ENCODE measurements around the gene MRPL3.
"Not testable (repeated sequence)": the region's sequence is repeated elsewhere in the genome, so short reads cannot be mapped to it uniquely, and the experiment has no call there.

Gene MRPL3

DNA sequence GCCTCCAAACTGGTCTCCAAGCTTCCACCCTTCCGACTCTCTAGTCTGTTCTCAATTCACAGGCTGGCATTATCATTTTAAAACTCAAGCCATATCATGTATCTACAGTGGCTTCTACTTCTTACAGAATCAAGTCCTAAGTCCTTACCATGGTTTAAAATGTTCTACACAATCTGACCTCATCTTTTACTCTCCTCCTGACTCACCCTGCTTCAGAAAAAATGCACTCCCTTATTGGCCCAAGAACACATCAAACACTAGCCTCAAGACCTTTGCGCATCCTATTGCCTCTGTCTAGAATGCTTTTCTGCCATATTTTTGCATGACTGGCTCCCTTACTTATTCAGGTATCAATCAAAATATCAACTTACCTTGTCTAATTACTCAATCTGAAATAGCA is 11.0 kb downstream of the MRPL3 start:
- peaks cover 25% of the 10 kb centered on the region for H3K79me2 ChIP-seq (ENCODE audit: insufficient read depth, low read length)
- TF ChIP-seq, protein P1, sequence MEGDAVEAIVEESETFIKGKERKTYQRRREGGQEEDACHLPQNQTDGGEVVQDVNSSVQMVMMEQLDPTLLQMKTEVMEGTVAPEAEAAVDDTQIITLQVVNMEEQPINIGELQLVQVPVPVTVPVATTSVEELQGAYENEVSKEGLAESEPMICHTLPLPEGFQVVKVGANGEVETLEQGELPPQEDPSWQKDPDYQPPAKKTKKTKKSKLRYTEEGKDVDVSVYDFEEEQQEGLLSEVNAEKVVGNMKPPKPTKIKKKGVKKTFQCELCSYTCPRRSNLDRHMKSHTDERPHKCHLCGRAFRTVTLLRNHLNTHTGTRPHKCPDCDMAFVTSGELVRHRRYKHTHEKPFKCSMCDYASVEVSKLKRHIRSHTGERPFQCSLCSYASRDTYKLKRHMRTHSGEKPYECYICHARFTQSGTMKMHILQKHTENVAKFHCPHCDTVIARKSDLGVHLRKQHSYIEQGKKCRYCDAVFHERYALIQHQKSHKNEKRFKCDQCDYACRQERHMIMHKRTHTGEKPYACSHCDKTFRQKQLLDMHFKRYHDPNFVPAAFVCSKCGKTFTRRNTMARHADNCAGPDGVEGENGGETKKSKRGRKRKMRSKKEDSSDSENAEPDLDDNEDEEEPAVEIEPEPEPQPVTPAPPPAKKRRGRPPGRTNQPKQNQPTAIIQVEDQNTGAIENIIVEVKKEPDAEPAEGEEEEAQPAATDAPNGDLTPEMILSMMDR (conservative IDR thresholded peaks at IDR 0.05; ENCODE audit: low read length) = no peak
- no peak for TF ChIP-seq EZH2phosphoT487 (IDR thresholded peaks at IDR 0.05; ENCODE audit: borderline replicate concordance)
- peaks cover 20% of the 10 kb centered on the region for H3K4me1 ChIP-seq (ENCODE audit: insufficient read depth, low read length, poor library complexity, severe bottlenecking)
- H3K4me3 ChIP-seq (ENCODE audit: low read length, poor library complexity, severe bottlenecking) = no peak overlapping the region
- H3K9ac ChIP-seq (ENCODE audit: low read depth, low read length, poor library complexity, severe bottlenecking) = no peak overlapping the region
- H3K9me2 ChIP-seq (replicated peaks; ENCODE audit: low read depth, low read length) = no peaks in the 10 kb centered on the region
- no peaks in the 10 kb centered on the region for H3K9me3 ChIP-seq (ENCODE audit: insufficient read depth, low read depth, low read length)
- peaks cover 60% of the 10 kb centered on the region for H3K36me3 ChIP-seq (ENCODE audit: insufficient read depth, low read length)
- peaks cover 38% of the 10 kb centered on the region for H4K20me1 ChIP-seq (ENCODE audit: insufficient read depth, low read length, poor library complexity, severe bottlenecking)
- H3K4me2 ChIP-seq (ENCODE audit: low read depth, low read length, poor library complexity, severe bottlenecking) = peak overlapping the region; percentile 21
- H3K27me3 ChIP-seq (ENCODE audit: insufficient read depth, low read length, poor library complexity, severe bottlenecking) = no peaks in the 10 kb centered on the region
- H2AFZ ChIP-seq (ENCODE audit: low read length) = no peak overlapping the region
- 0 out of 2 replicates have a peak, but pooled peaks cover 2% of the 10 kb centered on the region for H3F3A ChIP-seq (ENCODE audit: low read depth)

- Histone ChIP-seq H4K20me1 (ENCODE audit: insufficient read depth, low read length, poor library complexity, severe bottlenecking) (peaks cover 31% of the 10 kb centered on the region), H3K27me3 (ENCODE audit: insufficient read depth, low read length, poor library complexity, severe bottlenecking) (no peaks in the 10 kb centered on the region), H3F3A (ENCODE audit: low read depth) (0 out of 2 replicates have a peak, but pooled peaks cover 2% of the 10 kb centered on the region), H3K9me3 (ENCODE audit: insufficient read depth, low read depth, low read length) (no peaks in the 10 kb centered on the region), H3K4me1 (ENCODE audit: insufficient read depth, low read length, poor library complexity, severe bottlenecking) (peaks cover 15% of the 10 kb centered on the region), H3K9me2 (replicated peaks; ENCODE audit: low read depth, low read length) (no peaks in the 10 kb centered on the region), H3K4me3 (ENCODE audit: low read length, poor library complexity, severe bottlenecking) (no peak overlapping the region), H3K9ac (ENCODE audit: low read depth, low read length, poor library complexity, severe bottlenecking) (no peak overlapping the region), H3K4me2 (ENCODE audit: low read depth, low read length, poor library complexity, severe bottlenecking) (peak overlapping the region; percentile 21), H2AFZ (ENCODE audit: low read length) (no peak overlapping the region), H3K79me2 (ENCODE audit: insufficient read depth, low read length) (peaks cover 21% of the 10 kb centered on the region), H3K36me3 (ENCODE audit: insufficient read depth, low read length) (peaks cover 54% of the 10 kb centered on the region)
- TF ChIP-seq, protein P1 (conservative IDR thresholded peaks at IDR 0.05; ENCODE audit: low read length) = no peak
Observed at GRCh38 chr3:131491084-131491483, 11.7 kb downstream of the MRPL3 start.

- Histone ChIP-seq H3K79me2 (ENCODE audit: insufficient read depth, low read length) (peaks cover 33% of the 10 kb centered on the region), H3K36me3 (ENCODE audit: insufficient read depth, low read length) (peaks cover 57% of the 10 kb centered on the region)
- not testable (repeated sequence) for H3K27me3 ChIP-seq (ENCODE audit: insufficient read depth, low read length, poor library complexity, severe bottlenecking)
Observed at GRCh38 chr3:131486545-131486944, 16.2 kb downstream of the MRPL3 start.

DNA sequence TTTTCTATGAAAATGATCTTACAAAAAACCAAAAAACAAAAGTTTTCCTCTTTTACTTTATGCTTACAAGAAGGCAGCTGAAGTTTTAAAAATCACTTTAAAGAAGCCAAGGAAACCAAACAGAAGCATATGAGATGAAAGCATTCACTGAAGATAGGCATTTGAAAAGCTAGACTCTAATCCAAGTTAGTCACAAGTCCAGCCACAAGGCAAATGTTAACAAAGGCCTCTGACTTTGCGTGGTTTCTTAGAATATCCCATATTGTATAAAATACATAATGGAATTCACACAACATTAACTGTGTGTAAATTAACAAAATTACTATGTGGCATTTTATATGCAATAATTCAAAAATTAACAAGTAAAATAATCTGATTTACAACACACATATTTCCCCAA is 17.7 kb downstream of the MRPL3 start:
- H3K9me2 ChIP-seq (replicated peaks; ENCODE audit: low read depth, low read length) = no peaks in the 10 kb centered on the region
- TF ChIP-seq EZH2phosphoT487 (IDR thresholded peaks at IDR 0.05; ENCODE audit: borderline replicate concordance) = no peak
- TF ChIP-seq, protein P1 (conservative IDR thresholded peaks at IDR 0.05; ENCODE audit: low read length) = no peak
- no peak overlapping the region for H3K9ac ChIP-seq (ENCODE audit: low read depth, low read length, poor library complexity, severe bottlenecking)
- H3K9me3 ChIP-seq (ENCODE audit: insufficient read depth, low read depth, low read length) = no peaks in the 10 kb centered on the region
- H3K36me3 ChIP-seq (ENCODE audit: insufficient read depth, low read length) = peaks cover 63% of the 10 kb centered on the region
- no peaks in the 10 kb centered on the region for H3F3A ChIP-seq (ENCODE audit: low read depth)
- peaks cover 13% of the 10 kb centered on the region for H4K20me1 ChIP-seq (ENCODE audit: insufficient read depth, low read length, poor library complexity, severe bottlenecking)
- no peak overlapping the region for H3K4me2 ChIP-seq (ENCODE audit: low read depth, low read length, poor library complexity, severe bottlenecking)
- peaks cover 5% of the 10 kb centered on the region for H3K4me1 ChIP-seq (ENCODE audit: insufficient read depth, low read length, poor library complexity, severe bottlenecking)
- H3K4me3 ChIP-seq (ENCODE audit: low read length, poor library complexity, severe bottlenecking) = no peak overlapping the region
- H2AFZ ChIP-seq (ENCODE audit: low read length) = no peak overlapping the region
- H3K79me2 ChIP-seq (ENCODE audit: insufficient read depth, low read length) = peaks cover 46% of the 10 kb centered on the region
- H3K27me3 ChIP-seq (ENCODE audit: insufficient read depth, low read length, poor library complexity, severe bottlenecking) = no peaks in the 10 kb centered on the region

More at GRCh38 chr3:131486545-131486944, 16.2 kb downstream of the MRPL3 start:
- not testable (repeated sequence) for H3K4me3 ChIP-seq (ENCODE audit: low read length, poor library complexity, severe bottlenecking); H3F3A ChIP-seq (ENCODE audit: low read depth); H3K9me2 ChIP-seq (replicated peaks; ENCODE audit: low read depth, low read length); H3K4me2 ChIP-seq (ENCODE audit: low read depth, low read length, poor library complexity, severe bottlenecking); H3K9ac ChIP-seq (ENCODE audit: low read depth, low read length, poor library complexity, severe bottlenecking); H3K9me3 ChIP-seq (ENCODE audit: insufficient read depth, low read depth, low read length); H2AFZ ChIP-seq (ENCODE audit: low read length)
- Histone ChIP-seq H4K20me1 (ENCODE audit: insufficient read depth, low read length, poor library complexity, severe bottlenecking) (peaks cover 24% of the 10 kb centered on the region), H3K4me1 (ENCODE audit: insufficient read depth, low read length, poor library complexity, severe bottlenecking) (peaks cover 15% of the 10 kb centered on the region)
